GM12878 (cell line): ENCODE measurements around the gene MAN2A1. TPM values are rescaled to one million over a fixed set of nuclear protein-coding genes. Genes with fewer than 3 reads are reported as not detected.

Experiments
- ATAC-seq: fragments of 200-7000 bp; cut with Tn5 transposase; 3 replicates; pipeline ENCODE4 v1.9.1; 2020; ENCODE audit warnings: mild to moderate bottlenecking, moderate library complexity
- BruUV-seq: library from RNA; stranded (reverse); fragments of 400-500 nt; replicated peaks from 2 replicates; lab custom pipeline; 2021; lab: Mats Ljungman, UMichigan
- CTCF ChIA-PET: fragments of 300-600 bp; sonication (Branson Sonifier 250); formaldehyde crosslinking; extraction: SDS; loops from one replicate; lab custom pipeline; 2021; ENCODE audit warnings: inconsistent platforms; lab: Yijun Ruan, JAX
- POLR2A ChIA-PET: fragments of 350-600 bp; formaldehyde crosslinking; extraction: SDS; loops from one replicate; lab custom pipeline; 2021; ENCODE audit warnings: inconsistent platforms; lab: Charles Lee
- RAD21 ChIA-PET: fragments of 300-600 bp; sonication (Branson Sonifier 250); formaldehyde crosslinking; loops from one replicate; lab custom pipeline; 2023; ENCODE audit warnings: antibody characterized with exemption; ENCODE audit not compliant: unreplicated experiment; lab: Charles Lee
- SMC1A ChIA-PET: fragments of 300-600 bp; sonication (Branson Sonifier 250); formaldehyde crosslinking; loops from one replicate; lab custom pipeline; 2023; ENCODE audit not compliant: unreplicated experiment, uncharacterized antibody; lab: Charles Lee
- DNase-seq: peaks from one replicate; pipeline ENCODE4 v3.0.0-alpha.2; 2011; ENCODE audit warnings: low read depth, low spot score
- FAIRE-seq: peaks from 3 replicates; lab custom pipeline; 2011; peaks lifted over from hg19 to GRCh38; lab: Jason Lieb, UNC
- H2AFZ ChIP-seq: 2 replicates; pipeline ENCODE4 v1.6.0; 2011; ENCODE audit warnings: low read depth, low read length, control low read depth; ENCODE audit not compliant: control insufficient read depth
- H3K27ac ChIP-seq: 2 replicates; pipeline ENCODE4 v1.5.1; 2011; ENCODE audit warnings: control low read depth; ENCODE audit not compliant: control insufficient read depth, insufficient read depth
- H3K27me3 ChIP-seq, 2 experiments: replicated peaks in 1 of 2; 2 replicates each; pipeline versions ENCODE4 v1.6.0 to v1.6.1; 2011; ENCODE audit warnings: low read length in 1 of 2; ENCODE audit not compliant: control insufficient read depth in 2 of 2, insufficient read depth in 2 of 2
- H3K36me3 ChIP-seq, 2 experiments: 2 replicates each; pipeline ENCODE4 v1.5.1; 2011; ENCODE audit warnings: low read length in 1 of 2; ENCODE audit not compliant: control insufficient read depth in 2 of 2, insufficient read depth in 2 of 2
- H3K4me1 ChIP-seq: 2 replicates; pipeline ENCODE4 v1.6.1; 2011; ENCODE audit warnings: mild to moderate bottlenecking, low read length, moderate library complexity, mixed read lengths; ENCODE audit not compliant: control insufficient read depth, insufficient read depth
- H3K4me2 ChIP-seq: 2 replicates; pipeline ENCODE4 v1.6.0; 2011; ENCODE audit warnings: control low read depth; ENCODE audit not compliant: control insufficient read depth, insufficient read depth
- H3K4me3 ChIP-seq: fragments of 200-600 bp; sonication (generic); 2 replicates; pipeline ENCODE4 v1.5.1; 2016
- H3K79me2 ChIP-seq: 2 replicates; pipeline ENCODE4 v1.6.0; 2011; ENCODE audit warnings: low read length; ENCODE audit not compliant: control insufficient read depth, insufficient read depth
- H3K9ac ChIP-seq: 2 replicates; pipeline ENCODE4 v1.8.0; 2011; ENCODE audit warnings: low read length, control low read depth, mixed read lengths; ENCODE audit not compliant: control insufficient read depth, insufficient read depth
- H3K9me3 ChIP-seq: replicated peaks from 3 replicates; pipeline ENCODE4 v1.5.1; 2011; ENCODE audit warnings: mild to moderate bottlenecking, low read length; ENCODE audit not compliant: control insufficient read depth, insufficient read depth
- H4K20me1 ChIP-seq: 2 replicates; pipeline ENCODE4 v1.6.0; 2011; ENCODE audit not compliant: control insufficient read depth, insufficient read depth
- DPF2 ChIP-seq: fragments of 450-650 bp; IDR thresholded peaks from 2 replicates; pipeline ENCODE4 v1.6.1; 2017; ENCODE audit warnings: mild to moderate bottlenecking
- E4F1 ChIP-seq: fragments of 450-650 bp; IDR thresholded peaks from 2 replicates; pipeline ENCODE4 v1.6.1; 2018; ENCODE audit warnings: borderline replicate concordance, mild to moderate bottlenecking; ENCODE audit not compliant: partially characterized antibody
- IRF5 ChIP-seq: fragments of 450-650 bp; IDR thresholded peaks from 2 replicates; pipeline ENCODE4 v1.6.1; 2017; ENCODE audit warnings: borderline replicate concordance
- MLLT1 ChIP-seq: fragments of 450-650 bp; IDR thresholded peaks from 2 replicates; pipeline ENCODE4 v1.6.1; 2016; ENCODE audit warnings: mild to moderate bottlenecking
- POLR2AphosphoS2 ChIP-seq: IDR thresholded peaks from 2 replicates; pipeline ENCODE4 v1.6.1; 2011; ENCODE audit warnings: low read depth, mild to moderate bottlenecking, low read length, improper control_type of control experiment, moderate library complexity
- PRDM15 ChIP-seq: fragments of 450-650 bp; formaldehyde crosslinking; IDR thresholded peaks from 2 replicates; pipeline ENCODE4 v1.4.0; 2020; ENCODE audit warnings: mild to moderate bottlenecking, moderate library complexity
- RUNX3 ChIP-seq: IDR thresholded peaks from 2 replicates; pipeline ENCODE4 v1.6.1; 2012; ENCODE audit warnings: low read length, inconsistent platforms
- TBL1XR1 ChIP-seq: IDR thresholded peaks from 2 replicates; pipeline ENCODE4 v1.6.1; 2012; ENCODE audit warnings: low read depth, low read length, improper control_type of control experiment
- TCF12 ChIP-seq: IDR thresholded peaks from 2 replicates; pipeline ENCODE4 v1.6.1; 2011; ENCODE audit warnings: low read depth, mild to moderate bottlenecking, low read length
- ZNF217 ChIP-seq: fragments of 450-650 bp; IDR thresholded peaks from 2 replicates; pipeline ENCODE4 v1.6.1; 2017; ENCODE audit warnings: antibody characterized with exemption, mild to moderate bottlenecking
- WGBS: methylation state at CpG from one replicate; pipeline ENCODE4 v1.1.6; 2016; ENCODE audit warnings: low lambda C conversion rate; ENCODE audit not compliant: insufficient replicate concordance, insufficient coverage; ENCODE audit errors: missing lambda C conversion rate; 5-methylcytosine and 5-hydroxymethylcytosine counted together
- in situ Hi-C: fragments of 300-500 bp; cut with MboI; formaldehyde crosslinking; loops from 9 replicates; pipeline ENCODE4 v1.14.3; 2018; ENCODE audit warnings: mixed read lengths
- intact Hi-C: fragments of 100-400 bp; cut with micrococcal nuclease; formaldehyde crosslinking; loops from one replicate; pipeline ENCODE4 v1.14.2; 2022; ENCODE audit not compliant: unreplicated experiment
- polyA plus RNA-seq, 11 experiments: library from polyadenylated mRNA; depleted of rRNA in 4 of 11; unstranded in 6 of 11; stranded (reverse) in 5 of 11; fragments of >200 nt; fragmentation: Nextera tagmentation in 4 of 11; fragmentation: Illumina TruSeq in 1 of 11; extraction: Ambion mirVana in 4 of 11; extraction: Trizol in 1 of 11; gene quantifications; 1 replicate in 1 of 11; 2 replicates in 10 of 11; pipeline versions ENCODE4 v1.2.1 to v1.2.3, GENCODE V29; 2011 to 2016; ENCODE audit warnings: inconsistent platforms in 2 of 11, missing spikeins in 2 of 11, low read depth in 1 of 11
- total RNA-seq, 4 experiments: library from RNA; depleted of rRNA in 3 of 4; stranded (reverse); fragments of >200 nt in 3 of 4; fragmentation: Illumina TruSeq in 1 of 4; extraction: Trizol in 1 of 4; gene quantifications; 2 replicates each; pipeline versions ENCODE4 v1.2.1 to v1.2.3, GENCODE V29; 2013 to 2021

Gene MAN2A1
- total and polyA plus RNA-seq, 10 of the 15 experiments (the other 5 are each of a cell fraction or from before 2014, with no cell fraction given) = 4.2 to 27.9 (median 10.5) TPM

- TF ChIP-seq PRDM15 (CRISPR knock-in tag) (no peak), POLR2AphosphoS2 (no peak), TCF12 (no peak)
Measured at GRCh38 chr5:109694451-109694891, 4.7 kb downstream of the MAN2A1 start (continued).

GRCh38 chr5:109695005-109695926, 5.5 kb downstream of the MAN2A1 start:
- H3K4me3 ChIP-seq = peak overlapping the region; percentile 2; the same call in 1 of the 2 replicates
- H3K4me1 ChIP-seq = peaks cover 39% of the 10 kb centered on the region
- peak overlapping the region; percentile 73 for H3K4me2 ChIP-seq
- H3K27ac ChIP-seq = peak overlapping the region; percentile 75
- WGBS = 0% methylated on average over 1 of the region's 1 CpG
- in situ Hi-C loops = no loop called here
- ChIA-PET CTCF (interaction anchor here (0.6 to 1.9 kb wide), 9 partner anchors 12 to 1053 kb away, joined by 3 to 6 read pairs (median 3); no protein-coding TSS in a partner anchor), SMC1A (interaction anchor here (0.7 to 1.7 kb wide), 15 partner anchors 9 to 142 kb away, joined by 3 to 8 read pairs (median 3); no protein-coding TSS in a partner anchor), POLR2A (interaction anchor here (0.8 to 1.4 kb wide), 6 partner anchors 10 to 967 kb away, joined by 3 to 6 read pairs (median 4); partner anchors contain the start of gene PJA2), RAD21 (interaction anchor here (0.7 to 1.4 kb wide), 6 partner anchors 12 to 1052 kb away, joined by 3 to 4 read pairs (median 4); no protein-coding TSS in a partner anchor)
- no peaks in the 10 kb centered on the region for H4K20me1 ChIP-seq
- ATAC-seq (peak; percentile 47), FAIRE-seq (peak; percentile 64), DNase-seq (peak; percentile 58)
- H3K79me2 ChIP-seq = peaks cover 49% of the 10 kb centered on the region
- no peaks in the 10 kb centered on the region for H3K27me3 ChIP-seq
- no peaks in the 10 kb centered on the region for H3K9me3 ChIP-seq
- H3K36me3 ChIP-seq = no peaks in the 10 kb centered on the region
- no peak overlapping the region; the same call in 1 of the 2 replicates for H2AFZ ChIP-seq
- intact Hi-C loops = loop anchor here (1.0 to 10.0 kb wide), 2 partner anchors 149 to 1310 kb away; partner anchors contain the start of gene FBXL17
- BruUV-seq = no TSS peak
- no peak overlapping the region; the same call in 1 of the 2 replicates for H3K9ac ChIP-seq
- TF ChIP-seq RUNX3 (peak; percentile 96), TBL1XR1 (peak; percentile 75), DPF2 (peak; percentile 92), E4F1 (no peak), IRF5 (no peak), MLLT1 (peak; percentile 60; the same call in 1 of the 2 replicates), ZNF217 (peak; percentile 87; the same call in 1 of the 2 replicates)
